T-helper 2 cell treated with Interferon-gamma antibody and Interleukin-4, amounts not matched to agents 100 ng/mL and 5 ng/mL, for 36 hours (primary cell): ENCODE measurements around the gene NRG4. TPM values are rescaled to one million over a fixed set of nuclear protein-coding genes. Genes with fewer than 3 reads are reported as not detected.
"Not testable (repeated sequence)": the region's sequence is repeated elsewhere in the genome, so short reads cannot be mapped to it uniquely, and the experiment has no call there.

Experiments
- intact Hi-C: fragments of 100-400 bp; cut with micrococcal nuclease; formaldehyde crosslinking; loops from one replicate; pipeline ENCODE4 v1.15.1; 2023
- total RNA-seq: library from RNA; stranded (reverse); gene quantifications from 2 replicates; pipeline ENCODE4 v1.2.3, GENCODE V29; 2022

The NRG4 gene
- total RNA-seq, 1 donor from 2014 or later: not detected

GRCh38 chr15:75994220-75994619 is 18.0 kb downstream of the NRG4 start:
- intact Hi-C loops: no loop called here

DNA sequence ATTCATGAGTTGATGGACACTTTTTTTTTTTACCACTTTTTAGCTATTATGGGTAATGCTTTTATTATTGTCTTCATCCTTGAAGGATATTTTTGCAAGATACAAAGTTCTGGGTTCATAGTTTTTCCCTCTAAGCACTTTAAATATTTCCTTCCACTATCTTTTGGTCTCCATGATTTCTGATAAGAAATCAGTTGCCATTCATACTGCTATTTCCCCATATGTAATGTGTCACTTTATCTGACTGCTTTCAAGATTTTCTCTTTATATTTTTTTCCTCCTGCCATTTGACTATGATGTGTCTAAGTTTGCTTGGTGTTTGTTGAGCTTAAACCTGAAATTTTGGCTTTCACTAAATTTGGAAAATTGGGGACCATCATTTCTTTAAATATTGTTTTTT is 19.3 kb downstream of the NRG4 start:
- intact Hi-C loops: no loop called here

DNA sequence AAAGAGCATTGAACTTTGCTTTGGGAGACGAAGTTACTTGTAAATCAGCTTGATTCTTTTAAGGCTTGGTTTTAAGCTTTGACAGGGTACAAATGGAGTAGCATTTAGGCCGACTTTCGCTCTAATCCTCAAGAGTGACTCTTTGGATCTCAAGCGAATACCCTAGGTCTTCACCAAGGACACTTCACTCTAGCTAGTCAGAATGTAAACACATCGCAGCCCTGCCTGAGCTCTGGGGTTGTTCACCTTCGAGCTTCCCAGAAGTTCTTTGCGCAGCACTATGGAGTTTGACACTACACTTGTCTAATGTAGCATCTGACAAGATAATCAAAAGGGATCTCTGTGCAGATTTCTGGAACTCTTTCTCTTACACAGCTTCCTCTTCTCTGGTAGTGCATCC is 22.3 kb downstream of the NRG4 start:
- intact Hi-C loops: no loop called here

GRCh38 chr15:75989045-75989444 is 23.2 kb downstream of the NRG4 start:
- intact Hi-C loops: no loop called here

GRCh38 chr15:75985971-75986370 is 26.3 kb downstream of the NRG4 start:
- intact Hi-C loops: no loop called here

DNA sequence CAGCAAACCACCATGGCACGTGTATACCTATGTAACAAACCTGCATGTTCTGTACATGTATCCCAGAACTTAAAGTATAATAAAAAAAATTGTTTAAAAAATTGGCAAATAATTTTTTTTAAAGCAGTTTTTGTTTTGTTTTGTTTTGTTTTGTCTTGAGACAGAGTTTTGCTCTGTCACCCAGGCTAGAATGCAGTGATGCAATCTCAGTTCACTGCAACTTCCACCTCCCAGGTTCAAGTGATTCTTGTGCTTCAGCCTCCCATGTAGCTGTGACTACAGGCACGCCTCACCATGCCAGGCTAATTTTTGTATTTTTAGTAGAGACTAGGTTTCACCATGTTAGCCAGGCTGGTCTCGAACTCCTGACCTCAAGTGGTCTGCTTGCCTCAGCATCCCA is 27.5 kb downstream of the NRG4 start:
- intact Hi-C loops: not testable (repeated sequence)

DNA sequence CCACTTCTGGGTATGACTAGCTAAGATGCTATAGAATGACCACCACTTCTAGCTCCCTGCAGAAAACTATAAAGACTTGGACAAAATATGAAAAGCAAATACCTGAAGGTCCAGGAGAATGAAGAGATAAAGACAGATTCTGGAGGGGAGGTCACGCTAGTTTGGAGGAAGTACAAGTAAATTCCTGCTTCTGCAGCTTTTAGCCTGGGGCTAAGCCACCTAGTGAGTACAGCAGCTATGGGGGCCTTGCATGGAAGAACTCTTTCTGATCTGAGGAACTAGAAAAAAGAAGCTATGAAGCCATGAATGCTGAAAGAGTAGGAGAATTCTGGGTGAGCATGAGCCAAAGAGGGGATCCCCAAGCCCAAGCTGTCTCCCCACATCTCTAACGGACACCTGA is 29.8 kb downstream of the NRG4 start:
- intact Hi-C loops: no loop called here

DNA sequence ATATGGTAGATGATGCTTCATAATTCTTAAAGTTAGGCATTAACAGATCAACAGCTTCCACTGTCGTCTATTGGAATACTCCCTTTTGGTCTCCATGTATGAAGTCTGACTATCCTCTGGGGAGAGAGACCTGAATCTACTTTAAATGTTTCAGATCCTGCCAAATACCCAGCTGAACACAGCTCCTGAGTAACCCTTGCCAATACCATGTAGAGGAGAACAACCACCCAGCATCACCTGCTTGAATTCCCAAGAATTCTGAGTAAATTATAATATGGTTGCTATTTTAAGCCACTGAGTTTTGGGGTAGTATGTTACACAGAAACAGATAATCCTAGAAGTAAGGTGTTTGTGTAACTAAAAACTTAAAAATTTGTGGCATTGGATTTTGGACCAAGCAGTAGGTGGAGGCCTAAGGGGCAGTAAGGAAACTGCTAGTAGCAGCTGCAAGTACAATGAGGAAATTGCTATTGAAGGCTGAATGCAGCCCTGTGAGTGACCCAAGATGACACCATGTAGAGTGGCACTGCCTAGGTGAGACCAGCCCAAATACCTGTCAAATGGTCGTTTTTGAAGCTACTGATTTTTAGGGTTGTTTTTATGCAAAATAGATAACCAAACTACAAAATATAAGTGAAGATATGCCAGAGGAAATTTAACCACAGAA is 30.9 kb downstream of the NRG4 start:
- intact Hi-C loops: no loop called here

GRCh38 chr15:75976766-75977165 is 35.5 kb downstream of the NRG4 start:
- intact Hi-C loops: not testable (repeated sequence)

DNA sequence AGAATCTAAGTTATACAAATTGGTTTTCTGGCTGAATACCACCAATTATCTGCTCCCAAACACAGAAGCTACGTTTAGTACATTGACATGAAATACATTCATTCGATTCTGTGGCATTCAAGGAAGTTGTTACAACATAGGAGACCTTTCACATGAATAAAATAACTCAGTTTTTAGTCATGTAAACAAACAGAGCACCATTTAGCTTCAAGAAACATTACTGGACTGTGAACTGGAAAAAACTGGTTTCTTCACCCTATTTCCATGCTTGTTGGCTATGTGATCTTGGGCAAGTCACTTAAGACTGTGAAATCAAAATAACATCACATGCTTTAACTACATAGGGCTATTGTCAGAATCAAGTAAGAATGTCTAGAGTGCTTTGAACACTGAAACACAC is 46.2 kb downstream of the NRG4 start:
- intact Hi-C loops: no loop called here

DNA sequence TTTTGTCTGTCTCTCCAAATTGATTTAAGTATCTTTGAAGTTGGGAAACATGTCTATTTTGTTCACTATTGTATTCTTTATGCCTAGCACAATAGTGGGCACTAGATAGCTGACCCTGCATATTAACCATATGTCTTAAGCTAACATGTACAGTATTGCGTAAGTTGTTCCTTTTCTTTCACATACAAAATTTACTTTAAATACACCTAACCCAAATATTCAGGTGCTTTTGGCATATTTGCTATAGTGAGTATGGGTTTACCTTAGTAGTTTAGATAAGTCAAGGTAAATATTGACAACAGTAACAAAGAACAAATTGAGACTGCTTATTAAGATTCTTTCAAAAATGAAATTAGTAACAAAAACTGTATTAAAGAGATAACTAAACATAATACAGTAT is 50.9 kb downstream of the NRG4 start:
- intact Hi-C loops: no loop called here

DNA sequence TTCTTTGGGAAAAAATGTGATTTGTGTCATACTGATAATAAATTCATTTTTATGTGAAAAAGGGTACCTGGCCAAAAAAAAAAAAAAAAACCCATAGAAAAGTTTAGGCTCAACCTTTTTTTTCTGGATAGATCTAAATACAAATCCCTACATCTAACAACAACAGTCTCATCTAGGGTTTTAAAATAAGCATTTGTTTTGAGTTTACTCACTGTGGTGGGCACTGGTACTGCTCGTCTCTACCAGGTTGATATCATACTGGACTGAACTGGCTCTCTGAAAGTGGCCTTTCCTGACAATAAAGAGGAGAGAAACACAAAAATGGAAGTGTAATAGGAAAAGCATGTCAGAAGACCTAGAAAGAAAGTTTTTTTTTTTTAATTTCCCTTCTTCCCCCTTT is 56.5 kb downstream of the NRG4 start:
- intact Hi-C loops: no loop called here

DNA sequence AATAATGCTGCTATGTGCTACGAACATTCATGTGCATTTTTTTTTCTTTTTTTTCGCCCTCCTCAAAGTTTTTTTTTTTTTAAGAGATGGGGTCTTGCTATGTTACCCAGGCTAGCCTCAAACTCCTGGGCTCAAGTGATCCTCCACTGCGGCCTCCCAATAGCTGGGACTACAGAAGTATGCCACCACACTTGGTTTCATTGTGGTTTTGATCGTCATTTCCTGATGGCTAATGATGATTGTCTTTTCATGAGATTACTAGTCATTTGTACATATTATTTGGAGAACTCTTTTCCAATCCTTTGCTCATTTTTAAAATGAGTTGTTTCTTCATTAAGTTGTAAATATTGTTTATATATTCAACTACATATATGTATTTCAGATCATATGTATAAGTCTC is 59.7 kb downstream of the NRG4 start:
- intact Hi-C loops: no loop called here

DNA sequence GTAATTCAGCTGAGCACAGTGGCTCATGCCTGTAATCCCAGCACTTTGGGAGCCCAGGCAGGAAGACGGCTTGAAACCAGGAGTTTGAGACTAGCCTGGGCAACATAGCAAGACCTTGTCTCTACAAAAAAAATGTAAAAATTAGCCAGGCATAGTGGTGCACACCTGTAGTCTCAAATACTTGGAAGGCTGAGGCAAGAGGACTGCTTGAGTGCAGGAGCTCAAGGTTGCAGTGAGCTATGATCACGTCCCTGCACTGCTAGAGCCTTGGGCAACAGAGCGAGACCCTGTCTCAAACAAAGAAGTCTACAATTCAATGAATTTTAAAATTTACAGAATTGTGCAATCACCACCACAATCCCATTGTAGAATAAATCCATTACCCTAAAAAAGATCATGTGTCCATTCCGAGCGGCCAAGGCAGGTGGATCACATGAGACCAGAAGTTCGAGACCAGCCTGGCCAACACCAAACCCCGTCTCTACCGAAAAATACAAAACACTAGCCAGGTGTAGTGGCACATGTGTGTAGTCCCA is 63.4 kb downstream of the NRG4 start:
- intact Hi-C loops: no loop called here

GRCh38 chr15:75947092-75947491 is 65.1 kb downstream of the NRG4 start:
- intact Hi-C loops: no loop called here

DNA sequence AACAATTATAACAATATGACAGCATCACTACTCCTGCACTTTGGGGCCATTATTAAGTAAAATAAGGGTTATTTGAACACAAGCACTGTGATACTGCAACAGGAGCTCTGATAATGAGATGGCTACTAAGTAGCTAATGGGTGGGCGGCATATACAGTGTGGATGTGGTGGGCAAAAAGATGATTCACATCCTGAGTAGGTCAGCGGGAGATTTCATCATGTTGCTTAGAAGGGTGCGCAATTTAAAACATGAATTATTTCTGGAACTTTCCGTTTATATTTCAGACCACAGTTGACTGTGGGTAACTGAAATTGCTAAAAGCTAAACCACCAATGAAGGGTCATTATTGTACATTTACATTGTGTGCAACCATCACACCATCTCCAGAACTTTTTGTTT is 66.3 kb downstream of the NRG4 start:
- intact Hi-C loops: no loop called here

GRCh38 chr15:75943713-75944215 is 68.5 kb downstream of the NRG4 start:
- intact Hi-C loops: no loop called here

DNA sequence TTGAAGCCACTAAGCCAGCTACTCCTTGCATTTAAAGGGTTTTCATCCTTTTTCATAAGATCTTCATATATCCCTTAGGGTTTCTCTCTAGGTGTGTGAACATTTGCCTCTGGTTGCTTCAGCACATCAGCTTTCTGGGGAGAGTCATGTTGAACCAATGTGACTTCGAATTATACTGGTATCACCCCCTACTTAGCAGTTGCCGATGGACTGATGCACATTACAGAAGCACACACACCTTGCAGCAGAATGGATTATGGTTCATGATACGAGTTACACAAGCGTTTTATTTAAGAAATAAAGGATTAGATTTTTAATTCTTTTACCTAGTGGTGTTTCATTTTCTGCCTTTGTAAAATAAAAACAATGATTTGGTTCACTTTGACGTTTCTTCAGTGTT is 69.0 kb downstream of the NRG4 start:
- intact Hi-C loops: no loop called here

- intact Hi-C loops: no loop called here
These were observed 69.8 kb downstream of the NRG4 start for GRCh38 chr15:75942464-75942863.

- intact Hi-C loops: no loop called here
These were observed 81.4 kb downstream of the NRG4 start for GRCh38 chr15:75930866-75931265.

GRCh38 chr15:75929799-75930565 is 82.2 kb downstream of the NRG4 start:
- intact Hi-C loops: no loop called here
